Astrocyte (in vitro differentiated cells and primary cell): Measurements from ENCODE around the gene AQP5. TPM values are rescaled to one million over a fixed set of nuclear protein-coding genes. Genes with fewer than 3 reads are reported as not detected.

ENCODE experiments used
- DNase-seq: peaks from one replicate; pipeline ENCODE4 v3.0.0-alpha.2; 2010; ENCODE audit warnings: low read depth
- FAIRE-seq: peaks from 2 replicates; lab custom pipeline; 2011; peaks lifted over from hg19 to GRCh38; lab: Jason Lieb, UNC
- H2AFZ ChIP-seq: 2 replicates; pipeline ENCODE4 v1.6.0; 2012; ENCODE audit warnings: low read depth, low read length, inconsistent platforms
- H3K27ac ChIP-seq: 2 replicates; pipeline ENCODE4 v1.5.1; 2011; ENCODE audit warnings: low read depth, low read length, inconsistent platforms
- H3K27me3 ChIP-seq: 2 replicates; pipeline ENCODE4 v1.6.0; 2011; ENCODE audit warnings: low read length, inconsistent platforms; ENCODE audit not compliant: insufficient read depth
- H3K36me3 ChIP-seq: 2 replicates; pipeline ENCODE4 v1.5.1; 2011; ENCODE audit warnings: low read length, inconsistent platforms; ENCODE audit not compliant: insufficient read depth
- H3K4me1 ChIP-seq: 2 replicates; pipeline ENCODE4 v1.5.1; 2011; ENCODE audit warnings: low read length, inconsistent platforms; ENCODE audit not compliant: insufficient read depth
- H3K4me2 ChIP-seq: 2 replicates; pipeline ENCODE4 v1.6.0; 2012; ENCODE audit warnings: low read length, inconsistent platforms
- H3K4me3 ChIP-seq: 2 replicates; pipeline ENCODE4 v1.5.1; 2011; ENCODE audit warnings: low read depth, mild to moderate bottlenecking, low read length, inconsistent platforms; ENCODE audit not compliant: insufficient read depth
- H3K79me2 ChIP-seq: 2 replicates; pipeline ENCODE4 v1.6.0; 2012; ENCODE audit warnings: mild to moderate bottlenecking, low read length, inconsistent platforms; ENCODE audit not compliant: insufficient read depth
- H3K9ac ChIP-seq: 2 replicates; pipeline ENCODE4 v1.6.0; 2012; ENCODE audit warnings: mild to moderate bottlenecking, low read length, inconsistent platforms
- H3K9me3 ChIP-seq: 2 replicates; pipeline ENCODE4 v1.5.1; 2012; ENCODE audit warnings: low read depth, mild to moderate bottlenecking, low read length, inconsistent platforms; ENCODE audit not compliant: insufficient read depth
- H4K20me1 ChIP-seq: 2 replicates; pipeline ENCODE4 v1.6.0; 2012; ENCODE audit warnings: low read length, inconsistent platforms; ENCODE audit not compliant: insufficient read depth
- H3K27ac Mint-ChIP-seq: one replicate; pipeline ENCODE4 v1.8.0; 2021; ENCODE audit warnings: mild to moderate bottlenecking, mixed read lengths; ENCODE audit not compliant: unreplicated experiment
- H3K27me3 Mint-ChIP-seq: one replicate; pipeline ENCODE4 v1.8.0; 2021; ENCODE audit warnings: low read depth, mixed read lengths; ENCODE audit not compliant: unreplicated experiment
- H3K36me3 Mint-ChIP-seq: one replicate; pipeline ENCODE4 v1.8.0; 2021; ENCODE audit warnings: low read depth, mixed read lengths; ENCODE audit not compliant: unreplicated experiment
- H3K4me1 Mint-ChIP-seq: one replicate; pipeline ENCODE4 v1.8.0; 2021; ENCODE audit warnings: low read depth, mixed read lengths; ENCODE audit not compliant: unreplicated experiment
- H3K4me3 Mint-ChIP-seq: one replicate; pipeline ENCODE4 v1.8.0; 2021; ENCODE audit warnings: mild to moderate bottlenecking, moderate library complexity, mixed read lengths; ENCODE audit not compliant: unreplicated experiment
- H3K9me3 Mint-ChIP-seq: one replicate; pipeline ENCODE4 v1.8.0; 2021; ENCODE audit warnings: mild to moderate bottlenecking, mixed read lengths; ENCODE audit not compliant: unreplicated experiment
- CTCF ChIP-seq: IDR thresholded peaks from 2 replicates; pipeline ENCODE4 v1.5.1; 2011; ENCODE audit warnings: low read depth, mild to moderate bottlenecking, inconsistent platforms, low read length, moderate library complexity; ENCODE audit not compliant: insufficient read depth
- EZH2 ChIP-seq: IDR thresholded peaks from 2 replicates; pipeline ENCODE4 v1.6.1; 2012; ENCODE audit warnings: mild to moderate bottlenecking, low read length, inconsistent platforms; ENCODE audit not compliant: insufficient read depth
- total RNA-seq: library from RNA; stranded (reverse); gene quantifications from 2 replicates; pipeline ENCODE4 v1.2.1, GENCODE V29; 2021

Gene AQP5
- total RNA-seq, 1 donor from 2014 or later: not detected

- no peaks in the 10 kb centered on the region for H3K27me3 Mint-ChIP-seq
Observed at GRCh38 chr12:50005175-50005574, 43.5 kb downstream of the AQP5 start.

GRCh38 chr12:50006280-50006679, 44.6 kb downstream of the AQP5 start:
- DNase-seq: no peak
- no peaks in the 10 kb centered on the region for H3K9me3 ChIP-seq
- no peaks in the 10 kb centered on the region for H3K27me3 ChIP-seq
- H3K4me2 ChIP-seq: peak overlapping the region; percentile 10
- Mint-ChIP-seq H3K4me3 (no peak overlapping the region), H3K9me3 (no peaks in the 10 kb centered on the region), H3K4me1 (no peaks in the 10 kb centered on the region), H3K27me3 (no peaks in the 10 kb centered on the region), H3K36me3 (no peaks in the 10 kb centered on the region), H3K27ac (no peak overlapping the region)
- H3K9ac ChIP-seq: no peak overlapping the region
- H3K36me3 ChIP-seq: peaks cover 6% of the 10 kb centered on the region
- peaks cover 52% of the 10 kb centered on the region for H3K79me2 ChIP-seq
- FAIRE-seq: no peak
- H2AFZ ChIP-seq: no peak overlapping the region
- H3K4me3 ChIP-seq: no peak overlapping the region
- peaks cover 7% of the 10 kb centered on the region for H3K4me1 ChIP-seq
- no peaks in the 10 kb centered on the region for H4K20me1 ChIP-seq
- H3K27ac ChIP-seq: no peak overlapping the region
- TF ChIP-seq EZH2 (no peak), CTCF (no peak)

More at GRCh38 chr12:50005175-50005574, 43.5 kb downstream of the AQP5 start:
- H3K9me3 Mint-ChIP-seq: no peaks in the 10 kb centered on the region
- Histone ChIP-seq H3K4me1 (peaks cover 7% of the 10 kb centered on the region), H3K27ac (no peak overlapping the region), H3K4me3 (no peak overlapping the region), H3K27me3 (no peaks in the 10 kb centered on the region), H3K36me3 (peaks cover 12% of the 10 kb centered on the region), H2AFZ (no peak overlapping the region), H4K20me1 (no peaks in the 10 kb centered on the region), H3K79me2 (peaks cover 46% of the 10 kb centered on the region), H3K9ac (no peak overlapping the region), H3K9me3 (no peaks in the 10 kb centered on the region), H3K4me2 (no peak overlapping the region)
- TF ChIP-seq EZH2 (no peak), CTCF (no peak)
- peak overlapping the region; percentile 48 for H3K27ac Mint-ChIP-seq
- H3K4me3 Mint-ChIP-seq: no peak overlapping the region
- H3K36me3 Mint-ChIP-seq: no peaks in the 10 kb centered on the region
- H3K4me1 Mint-ChIP-seq: no peaks in the 10 kb centered on the region
- no peak for FAIRE-seq
- DNase-seq: no peak

- H3K9me3 ChIP-seq: no peaks in the 10 kb centered on the region
- no peak overlapping the region for H2AFZ ChIP-seq
- H3K27ac ChIP-seq: no peak overlapping the region
- no peak overlapping the region for H3K4me3 ChIP-seq
- no peak overlapping the region for H3K4me3 Mint-ChIP-seq
- no peaks in the 10 kb centered on the region for H4K20me1 ChIP-seq
- no peak for TF ChIP-seq EZH2
- no peak for TF ChIP-seq CTCF
- H3K36me3 ChIP-seq: peaks cover 5% of the 10 kb centered on the region
- H3K27ac Mint-ChIP-seq: no peak overlapping the region
- H3K79me2 ChIP-seq: peaks cover 54% of the 10 kb centered on the region
- peak overlapping the region; percentile 10 for H3K4me2 ChIP-seq
- DNase-seq: peak; percentile 66
- H3K9ac ChIP-seq: no peak overlapping the region
- H3K27me3 ChIP-seq: no peaks in the 10 kb centered on the region
- H3K9me3 Mint-ChIP-seq: no peaks in the 10 kb centered on the region
- H3K4me1 ChIP-seq: peaks cover 7% of the 10 kb centered on the region
- no peaks in the 10 kb centered on the region for H3K27me3 Mint-ChIP-seq
- FAIRE-seq: no peak
- H3K36me3 Mint-ChIP-seq: no peaks in the 10 kb centered on the region
- no peaks in the 10 kb centered on the region for H3K4me1 Mint-ChIP-seq
Observed at GRCh38 chr12:50006754-50007442, 45.2 kb downstream of the AQP5 start.
